NCI-H2227 treated with DMSO at 0.1 percent for 48 hours (cell line): ENCODE measurements around the gene BASP1.
"Not testable (repeated sequence)": the region's sequence is repeated elsewhere in the genome, so short reads cannot be mapped to it uniquely, and the experiment has no call there.

Experiments used
- DNase-seq: peaks from one replicate; lab custom pipeline; 2025; lab: John Stamatoyannopoulos, UW

BASP1 gene

GRCh38 chr5:17223367-17224185, 6.1 kb downstream of the BASP1 start:
- DNase-seq, result no peak

GRCh38 chr5:17224858-17225511, 7.6 kb downstream of the BASP1 start:
- no peak for DNase-seq

GRCh38 chr5:17225520-17225919, 8.1 kb downstream of the BASP1 start:
- no peak for DNase-seq

- no peak for DNase-seq
Measured at GRCh38 chr5:17227868-17228267, 10.4 kb downstream of the BASP1 start.

- DNase-seq, result no peak
Measured at GRCh38 chr5:17228821-17229291, 11.4 kb downstream of the BASP1 start.

GRCh38 chr5:17229313-17229712, 11.9 kb downstream of the BASP1 start:
- no peak for DNase-seq

- DNase-seq, result no peak
Measured at GRCh38 chr5:17230191-17230590, 12.8 kb downstream of the BASP1 start.

- no peak for DNase-seq
Measured at GRCh38 chr5:17230808-17231525, 13.5 kb downstream of the BASP1 start.

- no peak for DNase-seq
Measured at GRCh38 chr5:17232405-17232804, 15.0 kb downstream of the BASP1 start.

- no peak for DNase-seq
Measured at GRCh38 chr5:17233488-17233887, 16.1 kb downstream of the BASP1 start.

GRCh38 chr5:17234374-17234773, 16.9 kb downstream of the BASP1 start:
- DNase-seq, result no peak

- DNase-seq, result no peak
Measured at GRCh38 chr5:17235731-17236330, 18.4 kb downstream of the BASP1 start.

- DNase-seq, result no peak
Measured at GRCh38 chr5:17238521-17239041, 21.1 kb downstream of the BASP1 start.

GRCh38 chr5:17239953-17240352, 22.5 kb downstream of the BASP1 start:
- no peak for DNase-seq

- no peak for DNase-seq
Measured at GRCh38 chr5:17240487-17240886, 23.1 kb downstream of the BASP1 start.

GRCh38 chr5:17241635-17242034, 24.2 kb downstream of the BASP1 start:
- DNase-seq, result no peak

- DNase-seq, result no peak
Measured at GRCh38 chr5:17243287-17244063, 26.0 kb downstream of the BASP1 start.

GRCh38 chr5:17249029-17249634, 31.7 kb downstream of the BASP1 start:
- DNase-seq, result no peak

GRCh38 chr5:17249841-17250240, 32.4 kb downstream of the BASP1 start:
- DNase-seq, result not testable (repeated sequence)

- no peak for DNase-seq
Measured at GRCh38 chr5:17252543-17252942, 35.1 kb downstream of the BASP1 start.

- no peak for DNase-seq
Measured at GRCh38 chr5:17255471-17256021, 38.1 kb downstream of the BASP1 start.
